Measurements from ENCODE around the gene MYBPH. TPM values are rescaled to one million over a fixed set of nuclear protein-coding genes. Genes with fewer than 3 reads are reported as not detected.

Gene MYBPH
- total and polyA plus RNA-seq, 3 experiments from 2014 or later = not detected

DNA sequence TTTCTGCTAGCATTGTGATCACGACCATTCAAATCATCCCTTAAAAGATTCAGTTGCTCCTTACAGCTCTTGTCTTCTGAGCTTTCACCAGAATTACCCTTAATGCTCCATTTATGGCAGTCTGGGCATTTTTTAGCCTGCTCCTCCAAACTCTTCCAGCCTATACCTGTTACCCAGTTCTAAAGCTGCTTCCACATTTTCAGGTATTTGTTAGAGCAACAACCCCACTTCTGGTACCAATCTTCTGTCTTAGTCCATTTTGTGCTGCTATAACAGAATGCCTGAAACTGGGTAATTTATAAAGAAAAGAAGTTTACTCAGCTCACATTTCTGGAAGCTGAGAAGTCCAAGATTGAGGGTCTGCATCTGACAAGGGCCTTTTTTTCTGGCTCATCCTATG is 17.2 kb downstream of the MYBPH start:
- no peaks in the 10 kb centered on the region for H3K9me3 ChIP-seq (ENCODE audit: low read length)
- H3K27me3 Mint-ChIP-seq = peaks cover 11 to 28% of the 10 kb centered on the region in 2 donors
- no peaks in the 10 kb centered on the region for H3K36me3 Mint-ChIP-seq
- no peak overlapping the region for H3K4me3 ChIP-seq (ENCODE audit: low read length)
- no peak overlapping the region for H3K27ac Mint-ChIP-seq
- H3K4me1 ChIP-seq (ENCODE audit: insufficient read depth, low read length) = no peaks in the 10 kb centered on the region
- H3K4me3 Mint-ChIP-seq = no peak overlapping the region
- no peak overlapping the region for H3K27ac ChIP-seq (ENCODE audit: low read depth, low read length)
- no peak for DNase-seq
- no peaks in the 10 kb centered on the region for H3K27me3 ChIP-seq (ENCODE audit: insufficient read depth, low read length, poor library complexity, severe bottlenecking)
- CTCF ChIA-PET = no interaction called here
- H3K4me1 Mint-ChIP-seq = no peaks in the 10 kb centered on the region
- peaks cover 0 to 7% (median 2%) of the 10 kb centered on the region in 5 donors for H3K9me3 Mint-ChIP-seq
- POLR2A ChIA-PET = no interaction called here
- no peaks in the 10 kb centered on the region for H3K36me3 ChIP-seq (ENCODE audit: insufficient read depth, low read length)

- Histone ChIP-seq H3K36me3 (ENCODE audit: insufficient read depth, low read length) (no peaks in the 10 kb centered on the region), H3K9me3 (ENCODE audit: low read length) (no peaks in the 10 kb centered on the region), H3K4me1 (ENCODE audit: insufficient read depth, low read length) (no peaks in the 10 kb centered on the region), H3K4me3 (ENCODE audit: low read length) (no peak overlapping the region), H3K27ac (ENCODE audit: low read depth, low read length) (no peak overlapping the region), H3K27me3 (ENCODE audit: insufficient read depth, low read length, poor library complexity, severe bottlenecking) (no peaks in the 10 kb centered on the region)
- H3K36me3 Mint-ChIP-seq = no peaks in the 10 kb centered on the region
- H3K27ac Mint-ChIP-seq = no peak overlapping the region
- CTCF ChIA-PET = no interaction called here
- POLR2A ChIA-PET = no interaction called here
- no peaks in the 10 kb centered on the region for H3K4me1 Mint-ChIP-seq
- no peak overlapping the region for H3K4me3 Mint-ChIP-seq
- peaks cover 8 to 25% of the 10 kb centered on the region in 2 donors for H3K27me3 Mint-ChIP-seq
- peaks cover 0 to 7% (median 2%) of the 10 kb centered on the region in 5 donors for H3K9me3 Mint-ChIP-seq
- DNase-seq = no peak
Observed at GRCh38 chr1:203156280-203156679, 19.3 kb downstream of the MYBPH start.

DNA sequence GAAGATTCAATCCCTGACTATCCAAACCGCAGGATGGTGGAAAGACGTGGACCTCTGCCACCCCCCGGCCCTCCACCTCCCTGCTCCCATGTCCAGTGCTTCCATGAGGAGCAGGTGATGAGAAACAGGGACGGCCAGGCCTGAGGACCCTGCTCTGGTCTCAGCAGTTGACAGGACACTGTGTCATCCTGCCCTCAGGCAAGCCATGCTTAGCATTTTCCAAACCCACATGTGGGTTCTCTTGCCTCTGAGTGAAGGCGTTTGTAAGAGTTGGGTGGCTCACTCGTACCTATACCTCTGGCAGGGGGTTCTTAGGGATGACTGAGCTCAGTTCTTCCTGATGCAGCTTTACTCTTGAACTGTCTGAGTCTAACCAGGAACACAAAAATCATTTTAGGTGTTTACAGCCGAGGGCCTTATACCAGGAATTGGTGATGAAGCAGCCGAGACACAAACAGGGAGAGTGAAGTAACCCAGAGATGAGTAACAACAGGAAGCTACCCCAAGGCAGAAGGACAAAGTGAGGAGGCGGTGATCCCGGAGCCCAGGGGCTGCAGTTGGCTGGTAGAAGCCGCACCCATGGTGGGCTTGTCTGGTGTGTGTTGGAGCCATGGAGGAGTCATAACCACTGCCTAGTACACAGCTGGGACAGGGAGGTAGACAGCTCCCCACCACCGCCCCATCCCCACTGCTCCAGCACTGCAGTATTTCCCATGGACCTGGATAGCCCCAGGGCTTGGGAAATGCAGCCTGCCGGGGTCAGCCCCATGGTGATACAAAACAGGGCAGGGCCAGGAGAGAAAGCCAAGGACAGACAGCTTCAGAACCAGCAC is 21.4 kb downstream of the MYBPH start:
- POLR2A ChIA-PET = no interaction called here
- Histone ChIP-seq H3K4me3 (ENCODE audit: low read length) (no peak overlapping the region), H3K9me3 (ENCODE audit: low read length) (no peaks in the 10 kb centered on the region), H3K27ac (ENCODE audit: low read depth, low read length) (no peak overlapping the region), H3K36me3 (ENCODE audit: insufficient read depth, low read length) (no peaks in the 10 kb centered on the region), H3K27me3 (ENCODE audit: insufficient read depth, low read length, poor library complexity, severe bottlenecking) (no peaks in the 10 kb centered on the region), H3K4me1 (ENCODE audit: insufficient read depth, low read length) (no peaks in the 10 kb centered on the region)
- Mint-ChIP-seq H3K27me3 (peaks cover 12 to 21% of the 10 kb centered on the region in 2 donors), H3K4me1 (no peaks in the 10 kb centered on the region), H3K36me3 (no peaks in the 10 kb centered on the region), H3K9me3 (peaks cover 0 to 7% (median 2%) of the 10 kb centered on the region in 5 donors), H3K4me3 (no peak overlapping the region), H3K27ac (no peak overlapping the region)
- DNase-seq = no peak
- CTCF ChIA-PET = no interaction called here

- Mint-ChIP-seq H3K36me3 (no peaks in the 10 kb centered on the region), H3K9me3 (peaks cover 0 to 3% (median under 1%) of the 10 kb centered on the region in 5 donors), H3K27ac (peak overlapping the region in 1 of 8 donors; percentile 67), H3K4me1 (no peaks in the 10 kb centered on the region), H3K4me3 (no peak overlapping the region), H3K27me3 (peaks cover 10 to 21% of the 10 kb centered on the region in 2 donors)
- Histone ChIP-seq H3K27ac (ENCODE audit: low read depth, low read length) (no peak overlapping the region), H3K4me3 (ENCODE audit: low read length) (no peak overlapping the region), H3K4me1 (ENCODE audit: insufficient read depth, low read length) (no peaks in the 10 kb centered on the region), H3K27me3 (ENCODE audit: insufficient read depth, low read length, poor library complexity, severe bottlenecking) (no peaks in the 10 kb centered on the region), H3K9me3 (ENCODE audit: low read length) (no peaks in the 10 kb centered on the region), H3K36me3 (ENCODE audit: insufficient read depth, low read length) (no peaks in the 10 kb centered on the region)
- CTCF ChIA-PET = no interaction called here
- DNase-seq = no peak
- POLR2A ChIA-PET = no interaction called here
Observed at GRCh38 chr1:203153051-203153988, 22.3 kb downstream of the MYBPH start.

DNA sequence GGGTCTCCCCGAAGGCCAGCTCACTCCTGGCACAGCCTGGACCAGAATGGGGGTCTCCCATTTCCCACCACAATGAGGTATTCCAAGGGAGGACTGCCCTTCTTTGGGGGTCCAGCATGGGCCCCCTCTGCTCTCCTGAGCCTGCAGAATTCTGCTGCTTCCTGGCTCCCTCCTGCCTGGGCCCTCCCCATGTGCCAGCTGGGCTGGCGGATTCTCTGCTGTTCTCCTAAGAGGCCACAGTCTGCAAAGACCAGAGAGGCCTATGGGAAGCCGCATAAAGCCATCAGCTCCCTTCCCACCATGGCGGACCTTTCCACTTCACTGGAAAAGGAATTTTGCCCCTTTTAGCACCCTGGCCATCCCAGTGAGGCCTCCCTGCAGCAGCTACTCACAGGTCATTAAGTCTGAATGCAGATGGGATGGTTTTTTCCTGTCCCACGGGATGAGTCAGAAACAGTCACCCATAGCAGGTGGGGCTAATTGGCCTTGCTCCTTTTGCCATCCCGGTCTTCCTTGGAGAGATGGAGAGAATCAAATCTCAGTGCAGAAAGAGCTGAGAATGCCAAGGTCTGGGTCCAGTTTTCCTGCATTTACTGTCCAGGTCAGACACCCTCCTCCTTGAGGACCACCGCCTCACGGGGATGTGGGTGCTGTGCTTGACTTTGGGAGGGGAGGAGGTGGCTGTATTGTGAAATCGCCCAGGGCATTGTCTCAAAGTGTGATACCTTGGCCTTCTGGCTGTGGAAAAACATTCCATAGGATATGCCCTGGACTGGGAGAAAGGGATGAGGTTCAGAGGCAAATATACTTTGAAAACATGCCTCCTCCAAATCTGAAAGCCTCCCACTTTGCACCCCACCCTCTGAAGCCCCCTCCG is 23.2 kb downstream of the MYBPH start:
- H3K4me3 Mint-ChIP-seq = no peak overlapping the region
- H3K9me3 Mint-ChIP-seq = no peaks in the 10 kb centered on the region
- Histone ChIP-seq H3K4me1 (ENCODE audit: insufficient read depth, low read length) (no peaks in the 10 kb centered on the region), H3K27ac (ENCODE audit: low read depth, low read length) (no peak overlapping the region), H3K27me3 (ENCODE audit: insufficient read depth, low read length, poor library complexity, severe bottlenecking) (no peaks in the 10 kb centered on the region), H3K36me3 (ENCODE audit: insufficient read depth, low read length) (no peaks in the 10 kb centered on the region), H3K4me3 (ENCODE audit: low read length) (no peak overlapping the region), H3K9me3 (ENCODE audit: low read length) (no peaks in the 10 kb centered on the region)
- H3K4me1 Mint-ChIP-seq = no peaks in the 10 kb centered on the region
- no peak for DNase-seq
- ChIA-PET CTCF (no interaction called here), POLR2A (interaction anchor here (0.5 kb wide), 1 partner anchor 182 kb away, joined by 4 read pairs; no protein-coding TSS in a partner anchor)
- H3K36me3 Mint-ChIP-seq = no peaks in the 10 kb centered on the region
- H3K27ac Mint-ChIP-seq = peak overlapping the region in 1 of 8 donors; percentile 57
- H3K27me3 Mint-ChIP-seq = peaks cover 9 to 21% of the 10 kb centered on the region in 2 donors

DNA sequence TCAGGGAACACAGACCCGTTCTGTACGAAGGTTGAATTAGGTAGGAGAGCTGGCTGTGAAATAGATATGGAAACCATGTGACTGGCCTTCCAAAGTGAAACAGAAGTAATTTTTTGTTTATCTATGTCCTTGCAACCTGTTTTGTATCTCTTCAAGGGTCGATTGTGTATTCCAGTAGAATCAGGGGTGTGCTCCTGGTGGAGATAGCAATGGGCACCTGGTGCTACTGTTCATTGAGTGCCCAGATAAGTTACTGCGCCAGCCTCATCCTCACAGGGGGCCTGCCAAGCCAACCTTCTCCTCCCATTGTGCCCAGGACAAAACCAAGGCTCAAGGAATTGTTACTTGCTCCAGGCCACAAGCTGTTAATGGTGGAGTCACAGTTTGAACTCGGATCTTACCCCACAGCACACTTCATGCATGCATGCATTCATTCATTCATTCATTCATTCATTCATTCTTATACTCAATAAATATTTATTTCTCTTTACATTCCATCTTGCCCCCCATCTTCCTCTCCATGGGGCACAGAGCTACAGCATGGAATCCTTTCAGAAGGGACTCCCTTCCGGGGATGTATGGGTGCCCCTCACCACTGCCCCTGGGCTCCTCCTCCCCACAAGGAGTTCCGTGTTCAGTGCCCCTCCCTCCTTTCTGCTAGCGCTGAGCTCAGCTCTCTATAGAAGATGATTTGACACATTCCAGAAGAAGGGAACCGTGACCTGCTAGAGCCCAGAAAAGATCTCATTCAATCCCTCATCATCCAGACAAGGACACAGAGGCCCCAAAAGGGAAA is 24.1 kb downstream of the MYBPH start:
- Mint-ChIP-seq H3K4me3 (no peak overlapping the region), H3K36me3 (no peaks in the 10 kb centered on the region), H3K4me1 (no peaks in the 10 kb centered on the region), H3K9me3 (no peaks in the 10 kb centered on the region), H3K27me3 (peaks cover 12 to 21% of the 10 kb centered on the region in 2 donors), H3K27ac (peak overlapping the region in 1 of 8 donors; percentile 88)
- no peaks in the 10 kb centered on the region for H3K27me3 ChIP-seq (ENCODE audit: insufficient read depth, low read length, poor library complexity, severe bottlenecking)
- ChIA-PET CTCF (no interaction called here), POLR2A (no interaction called here)
- H3K4me3 ChIP-seq (ENCODE audit: low read length) = no peak overlapping the region
- H3K4me1 ChIP-seq (ENCODE audit: insufficient read depth, low read length) = no peaks in the 10 kb centered on the region
- no peak for DNase-seq
- no peak overlapping the region for H3K27ac ChIP-seq (ENCODE audit: low read depth, low read length)
- H3K9me3 ChIP-seq (ENCODE audit: low read length) = no peaks in the 10 kb centered on the region
- H3K36me3 ChIP-seq (ENCODE audit: insufficient read depth, low read length) = no peaks in the 10 kb centered on the region

GRCh38 chr1:203150511-203151297 is 24.9 kb downstream of the MYBPH start:
- Mint-ChIP-seq H3K27ac (peak overlapping the region in 1 of 8 donors; percentile 88), H3K27me3 (peaks cover 15 to 19% of the 10 kb centered on the region in 2 donors), H3K9me3 (no peaks in the 10 kb centered on the region), H3K36me3 (no peaks in the 10 kb centered on the region), H3K4me1 (no peaks in the 10 kb centered on the region), H3K4me3 (no peak overlapping the region)
- no peak for DNase-seq
- POLR2A ChIA-PET = no interaction called here
- H3K4me3 ChIP-seq (ENCODE audit: low read length) = no peak overlapping the region
- H3K36me3 ChIP-seq (ENCODE audit: insufficient read depth, low read length) = no peaks in the 10 kb centered on the region
- H3K4me1 ChIP-seq (ENCODE audit: insufficient read depth, low read length) = no peaks in the 10 kb centered on the region
- CTCF ChIA-PET = interaction anchor here (1.0 kb wide), 1 partner anchor 10 kb away, joined by 3 read pairs; no protein-coding TSS in a partner anchor
- H3K27ac ChIP-seq (ENCODE audit: low read depth, low read length) = no peak overlapping the region
- H3K9me3 ChIP-seq (ENCODE audit: low read length) = no peaks in the 10 kb centered on the region
- H3K27me3 ChIP-seq (ENCODE audit: insufficient read depth, low read length, poor library complexity, severe bottlenecking) = no peaks in the 10 kb centered on the region
